ENCODE measurements around the gene ITGA3. TPM values are rescaled to one million over a fixed set of nuclear protein-coding genes. Genes with fewer than 3 reads are reported as not detected.

ITGA3 gene
- total and polyA plus RNA-seq, 8 donors = 16.8 to 61.2 (median 26.2) TPM

- TF ChIP-seq, protein P1, sequence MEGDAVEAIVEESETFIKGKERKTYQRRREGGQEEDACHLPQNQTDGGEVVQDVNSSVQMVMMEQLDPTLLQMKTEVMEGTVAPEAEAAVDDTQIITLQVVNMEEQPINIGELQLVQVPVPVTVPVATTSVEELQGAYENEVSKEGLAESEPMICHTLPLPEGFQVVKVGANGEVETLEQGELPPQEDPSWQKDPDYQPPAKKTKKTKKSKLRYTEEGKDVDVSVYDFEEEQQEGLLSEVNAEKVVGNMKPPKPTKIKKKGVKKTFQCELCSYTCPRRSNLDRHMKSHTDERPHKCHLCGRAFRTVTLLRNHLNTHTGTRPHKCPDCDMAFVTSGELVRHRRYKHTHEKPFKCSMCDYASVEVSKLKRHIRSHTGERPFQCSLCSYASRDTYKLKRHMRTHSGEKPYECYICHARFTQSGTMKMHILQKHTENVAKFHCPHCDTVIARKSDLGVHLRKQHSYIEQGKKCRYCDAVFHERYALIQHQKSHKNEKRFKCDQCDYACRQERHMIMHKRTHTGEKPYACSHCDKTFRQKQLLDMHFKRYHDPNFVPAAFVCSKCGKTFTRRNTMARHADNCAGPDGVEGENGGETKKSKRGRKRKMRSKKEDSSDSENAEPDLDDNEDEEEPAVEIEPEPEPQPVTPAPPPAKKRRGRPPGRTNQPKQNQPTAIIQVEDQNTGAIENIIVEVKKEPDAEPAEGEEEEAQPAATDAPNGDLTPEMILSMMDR (IDR thresholded peaks at IDR 0.05) = no peak
- H3K36me3 ChIP-seq = peaks cover 0 to 64% (median 0%) of the 10 kb centered on the region in 3 donors
- 76 to 78% methylated on average over 12 of the region's 12 CpGs for WGBS, 2 donors
- FAIRE-seq (no peak), DNase-seq (peak in 2 of 6 donors; percentile 43 to 47), ATAC-seq (peak in 3 of 4 donors; percentile 42 to 73 (median 59))
- no peaks in the 10 kb centered on the region for H3K9me3 ChIP-seq
- H3K4me3 ChIP-seq = no peak overlapping the region
- no peaks in the 10 kb centered on the region for H3K4me1 ChIP-seq
- intact Hi-C loops (cut with DNase I) = no loop called here
- H3K27ac ChIP-seq = no peak overlapping the region
- H3K27me3 ChIP-seq = no peaks in the 10 kb centered on the region
Measured at GRCh38 chr17:50079334-50080095, 23.6 kb downstream of the ITGA3 start.

- no peak for DNase-seq
- WGBS, 2 donors = 80 to 92% methylated on average over 11 of the region's 11 CpGs
- TF ChIP-seq, protein P1 (IDR thresholded peaks at IDR 0.05) = no peak
- no peak overlapping the region for H3K27ac ChIP-seq
- H3K4me3 ChIP-seq = no peak overlapping the region
- H3K4me1 ChIP-seq = no peaks in the 10 kb centered on the region
- H3K27me3 ChIP-seq = no peaks in the 10 kb centered on the region
- no peak for FAIRE-seq
- no peaks in the 10 kb centered on the region for H3K9me3 ChIP-seq
- intact Hi-C loops (cut with DNase I) = no loop called here
- peaks cover 0 to 60% (median 0%) of the 10 kb centered on the region in 3 donors for H3K36me3 ChIP-seq
- ATAC-seq = no peak
Measured at GRCh38 chr17:50080096-50080480, 24.2 kb downstream of the ITGA3 start.

DNA sequence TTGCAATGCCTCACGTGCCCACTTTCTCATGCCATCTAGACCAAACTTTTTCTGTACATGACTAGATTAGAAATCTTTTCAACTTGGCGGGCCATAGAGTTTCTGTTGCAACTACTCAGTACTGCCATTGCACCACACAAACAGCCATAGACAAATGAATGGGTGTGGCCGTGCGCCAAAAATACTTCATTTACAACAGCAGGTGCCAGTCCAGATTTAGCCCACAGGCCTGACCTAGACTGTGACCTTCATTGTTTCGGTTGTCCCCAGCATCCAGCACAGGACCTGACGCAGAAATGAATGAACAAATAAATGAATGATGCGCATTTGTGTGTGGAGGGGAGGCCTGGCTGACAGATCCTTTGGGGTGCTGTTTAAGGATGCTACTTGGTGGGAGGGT, 24.9 kb downstream of the ITGA3 start:
- Histone ChIP-seq H3K27ac (no peak overlapping the region), H3K36me3 (peaks cover 0 to 52% (median 0%) of the 10 kb centered on the region in 3 donors), H3K4me3 (no peak overlapping the region), H3K4me1 (no peaks in the 10 kb centered on the region), H3K27me3 (no peaks in the 10 kb centered on the region), H3K9me3 (no peaks in the 10 kb centered on the region)
- TF ChIP-seq, protein P1 (IDR thresholded peaks at IDR 0.05) = no peak
- FAIRE-seq = no peak
- no peak for DNase-seq
- ATAC-seq = no peak
- intact Hi-C loops (cut with DNase I) = no loop called here
- WGBS, 2 donors = 88 to 93% methylated on average over 7 of the region's 7 CpGs

- FAIRE-seq (no peak), ATAC-seq (no peak), DNase-seq (no peak)
- TF ChIP-seq, protein P1 (IDR thresholded peaks at IDR 0.05) = no peak
- intact Hi-C loops (cut with DNase I) = no loop called here
- H3K27ac ChIP-seq = no peak overlapping the region
- peaks cover 0 to 51% (median 0%) of the 10 kb centered on the region in 3 donors for H3K36me3 ChIP-seq
- H3K4me3 ChIP-seq = no peak overlapping the region
- WGBS, 2 donors = 84 to 90% methylated on average over 5 of the region's 5 CpGs
- H3K4me1 ChIP-seq = no peaks in the 10 kb centered on the region
- H3K27me3 ChIP-seq = no peaks in the 10 kb centered on the region
- H3K9me3 ChIP-seq = no peaks in the 10 kb centered on the region
Measured at GRCh38 chr17:50081757-50082156, 25.8 kb downstream of the ITGA3 start.

Data from pancreas (tissue), 10 donors.